Hepatocyte (in vitro differentiated cells): Measurements from ENCODE around the gene GLIS2. TPM values are rescaled to one million over a fixed set of nuclear protein-coding genes. Genes with fewer than 3 reads are reported as not detected.
A peak's percentile ranks its signal among the peaks of the same experiment; 100 is the strongest.

Experiments
- DNase-seq: peaks from one replicate; pipeline ENCODE4 v3.0.0-alpha.2; 2016; ENCODE audit warnings: low spot score
- H2AFZ ChIP-seq: fragments of 200-600 bp; sonication (generic); 2 replicates; pipeline ENCODE4 v1.6.0; 2016; ENCODE audit warnings: antibody characterized with exemption, mild to moderate bottlenecking
- H3K27ac ChIP-seq: fragments of 200-600 bp; sonication (generic); 2 replicates; pipeline ENCODE4 v1.5.1; 2016; ENCODE audit warnings: mild to moderate bottlenecking
- H3K27me3 ChIP-seq: fragments of 200-600 bp; sonication (generic); 2 replicates; pipeline ENCODE4 v1.6.1; 2016
- H3K36me3 ChIP-seq: fragments of 200-600 bp; sonication (generic); replicated peaks from 2 replicates; pipeline ENCODE4 v1.5.1; 2016; ENCODE audit warnings: low read depth; ENCODE audit not compliant: insufficient read depth
- H3K4me1 ChIP-seq: fragments of 200-600 bp; sonication (generic); 2 replicates; pipeline ENCODE4 v1.5.1; 2016; ENCODE audit warnings: mild to moderate bottlenecking, moderate library complexity; ENCODE audit not compliant: insufficient read depth
- H3K4me2 ChIP-seq: fragments of 200-600 bp; sonication (generic); 2 replicates; pipeline ENCODE4 v1.6.0; 2016
- H3K4me3 ChIP-seq: fragments of 200-600 bp; sonication (generic); 2 replicates; pipeline ENCODE4 v1.5.1; 2016; ENCODE audit warnings: mild to moderate bottlenecking
- H3K79me2 ChIP-seq: fragments of 200-600 bp; sonication (generic); 2 replicates; pipeline ENCODE4 v1.6.0; 2017; ENCODE audit warnings: mild to moderate bottlenecking
- H3K9me2 ChIP-seq: fragments of 200-600 bp; sonication (generic); replicated peaks from 2 replicates; pipeline ENCODE4 v1.6.0; 2017; ENCODE audit warnings: mild to moderate bottlenecking; ENCODE audit not compliant: insufficient read depth
- H3K9me3 ChIP-seq: fragments of 200-600 bp; sonication (generic); 2 replicates; pipeline ENCODE4 v1.5.1; 2016; ENCODE audit warnings: low read depth, mild to moderate bottlenecking
- H4K20me1 ChIP-seq: fragments of 200-600 bp; sonication (generic); 2 replicates; pipeline ENCODE4 v1.6.0; 2016; ENCODE audit warnings: mild to moderate bottlenecking; ENCODE audit not compliant: insufficient read depth, poor library complexity, severe bottlenecking
- CTCF ChIP-seq: fragments of 200-600 bp; sonication (generic); IDR thresholded peaks from 2 replicates; pipeline ENCODE4 v1.5.1; 2016; ENCODE audit warnings: antibody characterized with exemption, mild to moderate bottlenecking; ENCODE audit not compliant: poor library complexity
- EZH2 ChIP-seq: fragments of 200-600 bp; sonication (generic); IDR thresholded peaks from 2 replicates; pipeline ENCODE4 v1.6.1; 2016; ENCODE audit warnings: antibody characterized with exemption, mild to moderate bottlenecking, borderline replicate concordance
- EZH2phosphoT487 ChIP-seq: fragments of 200-600 bp; sonication (generic); IDR thresholded peaks from one replicate; pipeline ENCODE4 v1.6.1; 2018; ENCODE audit warnings: antibody characterized with exemption, mild to moderate bottlenecking, low read depth, moderate library complexity; ENCODE audit not compliant: unreplicated experiment, severe bottlenecking
- WGBS: methylation state at CpG from one replicate; pipeline ENCODE4 v1.1.6; 2016; ENCODE audit warnings: low lambda C conversion rate; ENCODE audit errors: missing lambda C conversion rate; 5-methylcytosine and 5-hydroxymethylcytosine counted together
- polyA plus RNA-seq: library from polyadenylated mRNA; unstranded; fragments of >200 nt; fragmentation: Nextera tagmentation; extraction: Ambion mirVana; gene quantifications from 2 replicates; pipeline ENCODE4 v1.2.1, GENCODE V29; 2016
- total RNA-seq: library from RNA; depleted of rRNA; stranded (reverse); fragments of >200 nt; gene quantifications from 2 replicates; pipeline ENCODE4 v1.2.3, GENCODE V29; 2014

Gene GLIS2
- total and polyA plus RNA-seq, 2 experiments from 2014 or later: 3.6 to 11.3 TPM

- TF ChIP-seq EZH2 (no peak), EZH2phosphoT487 (no peak), CTCF (no peak)
- peak; percentile 93 for DNase-seq
- H3K4me3 ChIP-seq: peak within 1 kb of the TSS; percentile 91
- H4K20me1 ChIP-seq: peaks cover 27% of the 10 kb centered on the region
- 8% methylated on average over 13 of the region's 50 CpGs for WGBS
- H3K4me2 ChIP-seq: peak within 1 kb of the TSS; percentile 97
- H3K27ac ChIP-seq: peak within 1 kb of the TSS; percentile 95
- no peaks in the 10 kb centered on the region for H3K9me2 ChIP-seq
- H3K36me3 ChIP-seq: no peaks in the 10 kb centered on the region
- H3K9me3 ChIP-seq: no peaks in the 10 kb centered on the region
- no peak within 1 kb of the TSS for H2AFZ ChIP-seq
- no peaks in the 10 kb centered on the region for H3K27me3 ChIP-seq
- peaks cover 42% of the 10 kb centered on the region for H3K79me2 ChIP-seq
- peaks cover 46% of the 10 kb centered on the region for H3K4me1 ChIP-seq
These were observed 55.6 kb downstream of the GLIS2 start, which contains the start of gene VASN for GRCh38 chr16:4371357-4372000. TSS of gene VASN (plus strand) at chr16:4371848. CDS start at chr16:4380878, 9,030 bp downstream.

- Histone ChIP-seq H3K4me1 (peaks cover 52% of the 10 kb centered on the region), H3K4me2 (peak overlapping the region; percentile 97), H3K27me3 (no peaks in the 10 kb centered on the region), H4K20me1 (peaks cover 27% of the 10 kb centered on the region), H2AFZ (no peak overlapping the region), H3K27ac (peak overlapping the region; percentile 95), H3K4me3 (peak overlapping the region; percentile 91), H3K79me2 (peaks cover 48% of the 10 kb centered on the region), H3K9me2 (no peaks in the 10 kb centered on the region), H3K9me3 (no peaks in the 10 kb centered on the region), H3K36me3 (no peaks in the 10 kb centered on the region)
- TF ChIP-seq CTCF (no peak), EZH2phosphoT487 (no peak), EZH2 (no peak)
- DNase-seq: peak; percentile 71
- 4% methylated on average over 32 of the region's 43 CpGs for WGBS
These were observed 56.2 kb downstream of the GLIS2 start for GRCh38 chr16:4372001-4372577.

GRCh38 chr16:4372578-4373355 is 56.9 kb downstream of the GLIS2 start:
- WGBS: 44% methylated on average over 10 of the region's 10 CpGs
- H3K4me2 ChIP-seq: peak overlapping the region; percentile 97
- TF ChIP-seq EZH2 (no peak), EZH2phosphoT487 (no peak), CTCF (no peak)
- H4K20me1 ChIP-seq: peaks cover 27% of the 10 kb centered on the region
- peaks cover 57% of the 10 kb centered on the region for H3K4me1 ChIP-seq
- H3K9me3 ChIP-seq: no peaks in the 10 kb centered on the region
- DNase-seq: peak; percentile 77
- peak overlapping the region; percentile 95 for H3K27ac ChIP-seq
- no peaks in the 10 kb centered on the region for H3K36me3 ChIP-seq
- H3K27me3 ChIP-seq: no peaks in the 10 kb centered on the region
- no peak overlapping the region for H2AFZ ChIP-seq
- peaks cover 53% of the 10 kb centered on the region for H3K79me2 ChIP-seq
- H3K9me2 ChIP-seq: no peaks in the 10 kb centered on the region
- H3K4me3 ChIP-seq: peak overlapping the region; percentile 91
